B cell (primary cell): ENCODE measurements around the gene SMARCC2.
"Not testable (repeated sequence)": the region's sequence is repeated elsewhere in the genome, so short reads cannot be mapped to it uniquely, and the experiment has no call there.

Experiments
- EZH2 ChIP-seq: IDR thresholded peaks from 2 replicates; pipeline ENCODE4 v1.6.1; 2012; ENCODE audit warnings: borderline replicate concordance, low read depth, mild to moderate bottlenecking, moderate library complexity, low read length; ENCODE audit not compliant: insufficient read depth, poor library complexity, severe bottlenecking
- TF ChIP-seq, protein P1 (sequence below): fragments of 200-600 bp; IDR thresholded peaks from one replicate; pipeline ENCODE4 v1.8.0; 2022; ENCODE audit warnings: antibody characterized with exemption, mild to moderate bottlenecking

DNA sequence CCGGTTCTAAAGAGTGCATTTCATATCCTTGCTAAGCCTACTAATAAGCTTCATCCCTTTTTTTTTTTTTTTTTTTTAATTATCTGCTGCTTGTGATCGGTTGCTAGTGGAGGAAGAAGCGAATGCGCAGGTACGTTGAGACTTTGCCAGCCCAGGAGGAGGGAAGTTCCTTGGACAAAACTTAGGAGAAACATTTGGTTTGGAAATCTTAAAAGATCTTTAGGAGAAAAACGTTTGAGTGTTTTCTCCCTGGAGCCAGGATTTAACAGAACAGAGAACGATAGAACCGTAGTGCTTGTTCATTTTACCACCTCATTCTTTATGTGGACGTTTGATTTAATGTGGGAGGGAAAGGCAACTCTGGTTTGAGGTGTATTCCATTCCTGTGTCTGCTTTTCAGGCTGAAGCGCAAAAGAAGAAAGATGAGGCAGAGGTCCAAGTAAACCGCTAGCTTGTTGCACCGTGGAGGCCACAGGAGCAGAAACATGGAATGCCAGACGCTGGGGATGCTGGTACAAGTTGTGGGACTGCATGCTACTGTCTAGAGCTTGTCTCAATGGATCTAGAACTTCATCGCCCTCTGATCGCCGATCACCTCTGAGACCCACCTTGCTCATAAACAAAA lies 72.1 kb downstream of the SMARCC2 start:
- TF ChIP-seq EZH2 = not testable (repeated sequence)
- TF ChIP-seq, protein P1, sequence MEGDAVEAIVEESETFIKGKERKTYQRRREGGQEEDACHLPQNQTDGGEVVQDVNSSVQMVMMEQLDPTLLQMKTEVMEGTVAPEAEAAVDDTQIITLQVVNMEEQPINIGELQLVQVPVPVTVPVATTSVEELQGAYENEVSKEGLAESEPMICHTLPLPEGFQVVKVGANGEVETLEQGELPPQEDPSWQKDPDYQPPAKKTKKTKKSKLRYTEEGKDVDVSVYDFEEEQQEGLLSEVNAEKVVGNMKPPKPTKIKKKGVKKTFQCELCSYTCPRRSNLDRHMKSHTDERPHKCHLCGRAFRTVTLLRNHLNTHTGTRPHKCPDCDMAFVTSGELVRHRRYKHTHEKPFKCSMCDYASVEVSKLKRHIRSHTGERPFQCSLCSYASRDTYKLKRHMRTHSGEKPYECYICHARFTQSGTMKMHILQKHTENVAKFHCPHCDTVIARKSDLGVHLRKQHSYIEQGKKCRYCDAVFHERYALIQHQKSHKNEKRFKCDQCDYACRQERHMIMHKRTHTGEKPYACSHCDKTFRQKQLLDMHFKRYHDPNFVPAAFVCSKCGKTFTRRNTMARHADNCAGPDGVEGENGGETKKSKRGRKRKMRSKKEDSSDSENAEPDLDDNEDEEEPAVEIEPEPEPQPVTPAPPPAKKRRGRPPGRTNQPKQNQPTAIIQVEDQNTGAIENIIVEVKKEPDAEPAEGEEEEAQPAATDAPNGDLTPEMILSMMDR = not testable (repeated sequence)
